GM12878 (cell line): Measurements from ENCODE around the gene UFSP2. TPM values are rescaled to one million over a fixed set of nuclear protein-coding genes. Genes with fewer than 3 reads are reported as not detected.

Experiments
- ATAC-seq: fragments of 200-7000 bp; cut with Tn5 transposase; 3 replicates; pipeline ENCODE4 v1.9.1; 2020; ENCODE audit warnings: mild to moderate bottlenecking, moderate library complexity
- BruUV-seq: library from RNA; stranded (reverse); fragments of 400-500 nt; replicated peaks from 2 replicates; lab custom pipeline; 2021; lab: Mats Ljungman, UMichigan
- CTCF ChIA-PET: fragments of 300-600 bp; sonication (Branson Sonifier 250); formaldehyde crosslinking; extraction: SDS; loops from one replicate; lab custom pipeline; 2021; ENCODE audit warnings: inconsistent platforms; lab: Yijun Ruan, JAX
- POLR2A ChIA-PET: fragments of 350-600 bp; formaldehyde crosslinking; extraction: SDS; loops from one replicate; lab custom pipeline; 2021; ENCODE audit warnings: inconsistent platforms; lab: Charles Lee
- RAD21 ChIA-PET: fragments of 300-600 bp; sonication (Branson Sonifier 250); formaldehyde crosslinking; loops from one replicate; lab custom pipeline; 2023; ENCODE audit warnings: antibody characterized with exemption; ENCODE audit not compliant: unreplicated experiment; lab: Charles Lee
- SMC1A ChIA-PET: fragments of 300-600 bp; sonication (Branson Sonifier 250); formaldehyde crosslinking; loops from one replicate; lab custom pipeline; 2023; ENCODE audit not compliant: unreplicated experiment, uncharacterized antibody; lab: Charles Lee
- DNase-seq: peaks from one replicate; pipeline ENCODE4 v3.0.0-alpha.2; 2011; ENCODE audit warnings: low read depth, low spot score
- FAIRE-seq: peaks from 3 replicates; lab custom pipeline; 2011; peaks lifted over from hg19 to GRCh38; lab: Jason Lieb, UNC
- H2AFZ ChIP-seq: 2 replicates; pipeline ENCODE4 v1.6.0; 2011; ENCODE audit warnings: low read depth, low read length, control low read depth; ENCODE audit not compliant: control insufficient read depth
- H3K27ac ChIP-seq: 2 replicates; pipeline ENCODE4 v1.5.1; 2011; ENCODE audit warnings: control low read depth; ENCODE audit not compliant: control insufficient read depth, insufficient read depth
- H3K27me3 ChIP-seq, 2 experiments: replicated peaks in 1 of 2; 2 replicates each; pipeline versions ENCODE4 v1.6.0 to v1.6.1; 2011; ENCODE audit warnings: low read length in 1 of 2; ENCODE audit not compliant: control insufficient read depth in 2 of 2, insufficient read depth in 2 of 2
- H3K36me3 ChIP-seq, 2 experiments: 2 replicates each; pipeline ENCODE4 v1.5.1; 2011; ENCODE audit warnings: low read length in 1 of 2; ENCODE audit not compliant: control insufficient read depth in 2 of 2, insufficient read depth in 2 of 2
- H3K4me1 ChIP-seq: 2 replicates; pipeline ENCODE4 v1.6.1; 2011; ENCODE audit warnings: mild to moderate bottlenecking, low read length, moderate library complexity, mixed read lengths; ENCODE audit not compliant: control insufficient read depth, insufficient read depth
- H3K4me2 ChIP-seq: 2 replicates; pipeline ENCODE4 v1.6.0; 2011; ENCODE audit warnings: control low read depth; ENCODE audit not compliant: control insufficient read depth, insufficient read depth
- H3K4me3 ChIP-seq: fragments of 200-600 bp; sonication (generic); 2 replicates; pipeline ENCODE4 v1.5.1; 2016
- H3K79me2 ChIP-seq: 2 replicates; pipeline ENCODE4 v1.6.0; 2011; ENCODE audit warnings: low read length; ENCODE audit not compliant: control insufficient read depth, insufficient read depth
- H3K9ac ChIP-seq: 2 replicates; pipeline ENCODE4 v1.8.0; 2011; ENCODE audit warnings: low read length, control low read depth, mixed read lengths; ENCODE audit not compliant: control insufficient read depth, insufficient read depth
- H3K9me3 ChIP-seq: replicated peaks from 3 replicates; pipeline ENCODE4 v1.5.1; 2011; ENCODE audit warnings: mild to moderate bottlenecking, low read length; ENCODE audit not compliant: control insufficient read depth, insufficient read depth
- H4K20me1 ChIP-seq: 2 replicates; pipeline ENCODE4 v1.6.0; 2011; ENCODE audit not compliant: control insufficient read depth, insufficient read depth
- E4F1 ChIP-seq: fragments of 450-650 bp; IDR thresholded peaks from 2 replicates; pipeline ENCODE4 v1.6.1; 2018; ENCODE audit warnings: borderline replicate concordance, mild to moderate bottlenecking; ENCODE audit not compliant: partially characterized antibody
- ETV6 ChIP-seq, 2 experiments: fragments of 450-650 bp in 1 of 2; IDR thresholded peaks in 1 of 2; conservative IDR thresholded peaks in 1 of 2; 2 replicates each; pipeline ENCODE4 v1.6.1; 2014; ENCODE audit warnings: antibody characterized with exemption in 1 of 2, borderline replicate concordance in 1 of 2, low read depth in 1 of 2, mild to moderate bottlenecking in 1 of 2, moderate library complexity in 1 of 2
- HCFC1 ChIP-seq: fragments of 150-350 bp; IDR thresholded peaks from 2 replicates; pipeline ENCODE4 v1.6.1; 2014; ENCODE audit warnings: low read length
- JUND ChIP-seq: IDR thresholded peaks from 2 replicates; pipeline ENCODE4 v1.6.1; 2012; ENCODE audit warnings: low read depth, mild to moderate bottlenecking, low read length, improper control_type of control experiment, moderate library complexity
- PAX5 ChIP-seq: IDR thresholded peaks from 2 replicates; pipeline ENCODE4 v1.6.1; 2011; ENCODE audit warnings: low read depth, low read length, borderline replicate concordance
- SIN3A ChIP-seq: IDR thresholded peaks from 2 replicates; pipeline ENCODE4 v1.6.1; 2012; ENCODE audit warnings: low read depth, low read length, improper control_type of control experiment
- SMAD5 ChIP-seq: IDR thresholded peaks from 2 replicates; pipeline ENCODE4 v1.6.1; 2016; ENCODE audit warnings: antibody characterized with exemption, low read depth
- ZBED1 ChIP-seq: IDR thresholded peaks from 2 replicates; pipeline ENCODE4 v1.6.1; 2016; ENCODE audit warnings: borderline replicate concordance
- ZNF24 ChIP-seq: fragments of 450-650 bp; IDR thresholded peaks from 2 replicates; pipeline ENCODE4 v1.6.1; 2017; ENCODE audit warnings: antibody characterized with exemption, mild to moderate bottlenecking
- ZNF592 ChIP-seq: fragments of 450-650 bp; IDR thresholded peaks from 2 replicates; pipeline ENCODE4 v1.6.1; 2017; ENCODE audit warnings: mild to moderate bottlenecking, moderate library complexity
- ZSCAN29 ChIP-seq: fragments of 450-650 bp; IDR thresholded peaks from 2 replicates; pipeline ENCODE4 v1.6.1; 2017; ENCODE audit warnings: mild to moderate bottlenecking, moderate library complexity
- WGBS: methylation state at CpG from one replicate; pipeline ENCODE4 v1.1.6; 2016; ENCODE audit warnings: low lambda C conversion rate; ENCODE audit not compliant: insufficient replicate concordance, insufficient coverage; ENCODE audit errors: missing lambda C conversion rate; 5-methylcytosine and 5-hydroxymethylcytosine counted together
- in situ Hi-C: fragments of 300-500 bp; cut with MboI; formaldehyde crosslinking; loops from 9 replicates; pipeline ENCODE4 v1.14.3; 2018; ENCODE audit warnings: mixed read lengths
- intact Hi-C: fragments of 100-400 bp; cut with micrococcal nuclease; formaldehyde crosslinking; loops from one replicate; pipeline ENCODE4 v1.14.2; 2022; ENCODE audit not compliant: unreplicated experiment
- polyA plus RNA-seq, 11 experiments: library from polyadenylated mRNA; depleted of rRNA in 4 of 11; unstranded in 6 of 11; stranded (reverse) in 5 of 11; fragments of >200 nt; fragmentation: Nextera tagmentation in 4 of 11; fragmentation: Illumina TruSeq in 1 of 11; extraction: Ambion mirVana in 4 of 11; extraction: Trizol in 1 of 11; gene quantifications; 1 replicate in 1 of 11; 2 replicates in 10 of 11; pipeline versions ENCODE4 v1.2.1 to v1.2.3, GENCODE V29; 2011 to 2016; ENCODE audit warnings: inconsistent platforms in 2 of 11, missing spikeins in 2 of 11, low read depth in 1 of 11
- total RNA-seq, 4 experiments: library from RNA; depleted of rRNA in 3 of 4; stranded (reverse); fragments of >200 nt in 3 of 4; fragmentation: Illumina TruSeq in 1 of 4; extraction: Trizol in 1 of 4; gene quantifications; 2 replicates each; pipeline versions ENCODE4 v1.2.1 to v1.2.3, GENCODE V29; 2013 to 2021

UFSP2 gene
- total and polyA plus RNA-seq, 10 of the 15 experiments (the other 5 are each of a cell fraction or from before 2014, with no cell fraction given), result 25.4 to 53.1 (median 37.7) TPM

GRCh38 chr4:185465707-185466106 is 39.9 kb upstream of the UFSP2 start:
- DNase-seq (no peak), FAIRE-seq (no peak), ATAC-seq (no peak)
- H3K27me3 ChIP-seq, result peaks cover 0 to 2% of the 10 kb centered on the region in 2 experiments; a peak in 1 of 4 replicates
- H3K36me3 ChIP-seq, result no peaks in the 10 kb centered on the region
- 61% methylated on average over 3 of the region's 3 CpGs for WGBS
- H3K9ac ChIP-seq, result no peak overlapping the region
- H3K27ac ChIP-seq, result no peak overlapping the region
- peaks cover 13% of the 10 kb centered on the region for H3K4me1 ChIP-seq
- no peak overlapping the region for H3K4me2 ChIP-seq
- ChIA-PET CTCF (interaction anchor here (0.8 to 1.5 kb wide), 2 partner anchors 9 to 359 kb away, joined by 3 read pairs; no protein-coding TSS in a partner anchor), RAD21 (no interaction called here), POLR2A (no interaction called here), SMC1A (interaction anchor here (1.1 kb wide), 1 partner anchor 39 kb away, joined by 4 read pairs; the partner anchor contains the start of gene UFSP2)
- no peaks in the 10 kb centered on the region; the same call in 2 of the 3 replicates for H3K9me3 ChIP-seq
- no TSS peak for BruUV-seq
- no peaks in the 10 kb centered on the region for H3K79me2 ChIP-seq
- intact Hi-C loops (no loop called here), in situ Hi-C loops (no loop called here)
- H3K4me3 ChIP-seq, result no peak overlapping the region
- no peak for TF ChIP-seq E4F1
- no peak for TF ChIP-seq HCFC1
- no peak for TF ChIP-seq ZSCAN29
- no peak overlapping the region for H2AFZ ChIP-seq
- no peaks in the 10 kb centered on the region for H4K20me1 ChIP-seq

- Histone ChIP-seq H2AFZ (no peak overlapping the region), H3K9me3 (no peaks in the 10 kb centered on the region; the same call in 2 of the 3 replicates), H3K4me1 (peaks cover 6% of the 10 kb centered on the region), H3K9ac (no peak overlapping the region), H3K27ac (no peak overlapping the region), H3K4me3 (no peak overlapping the region), H3K27me3 (peaks cover 0 to 2% of the 10 kb centered on the region in 2 experiments; a peak in 1 of 4 replicates), H3K79me2 (no peaks in the 10 kb centered on the region), H3K36me3 (no peaks in the 10 kb centered on the region), H4K20me1 (no peaks in the 10 kb centered on the region), H3K4me2 (no peak overlapping the region)
- ATAC-seq (no peak), FAIRE-seq (no peak), DNase-seq (no peak)
- ChIA-PET SMC1A (interaction anchor here (1.1 kb wide), 1 partner anchor 39 kb away, joined by 4 read pairs; the partner anchor contains the start of gene UFSP2), CTCF (interaction anchor here (0.8 to 1.5 kb wide), 3 partner anchors 10 to 358 kb away, joined by 3 read pairs; no protein-coding TSS in a partner anchor), RAD21 (no interaction called here), POLR2A (no interaction called here)
- in situ Hi-C loops (no loop called here), intact Hi-C loops (no loop called here)
- BruUV-seq, result no TSS peak
- 5% methylated on average over 1 of the region's 1 CpG for WGBS
- no peak for TF ChIP-seq SIN3A
- no peak for TF ChIP-seq ZBED1
- no peak for TF ChIP-seq ZNF24
- no peak for TF ChIP-seq ETV6 (conservative IDR thresholded peaks at IDR 0.05 in 1 of 2, IDR thresholded peaks at IDR 0.05 in 1 of 2; ENCODE audit: borderline replicate concordance in 1 of 2, low read depth in 1 of 2)
- no peak for TF ChIP-seq ZNF592
- no peak for TF ChIP-seq JUND
- no peak for TF ChIP-seq PAX5
- TF ChIP-seq SMAD5, result no peak
Measured at GRCh38 chr4:185464887-185465286, 39.1 kb upstream of the UFSP2 start.
